Prostate gland (tissue), 2 donors: ENCODE data around the gene SBF2. TPM values are rescaled to one million over a fixed set of nuclear protein-coding genes. Genes with fewer than 3 reads are reported as not detected.

ENCODE experiments used
- DNase-seq: peaks from one replicate; pipeline ENCODE4 v3.0.0-alpha.2; 2019; ENCODE audit warnings: low spot score
- H3K27ac ChIP-seq, 2 donors: fragments of 200-600 bp; sonication (generic); 2 replicates each; pipeline ENCODE4 v1.5.1; 2017 to 2019
- H3K27me3 ChIP-seq: fragments of 200-600 bp; sonication (generic); replicated peaks from 2 replicates; pipeline ENCODE4 v1.5.1; 2019; ENCODE audit not compliant: insufficient read depth
- H3K36me3 ChIP-seq, 2 donors: fragments of 200-600 bp; sonication (generic); 1 replicate in 1 of 2; 2 replicates in 1 of 2; pipeline versions ENCODE4 v1.5.1 to v1.8.1; 2017 to 2019
- H3K4me1 ChIP-seq: fragments of 200-600 bp; sonication (generic); replicated peaks from 2 replicates; pipeline ENCODE4 v1.5.1; 2019
- H3K4me3 ChIP-seq, 2 donors: fragments of 200-600 bp; sonication (generic); 2 replicates each; pipeline ENCODE4 v1.5.1; 2017 to 2019
- H3K9me3 ChIP-seq: fragments of 200-600 bp; sonication (generic); 2 replicates; pipeline ENCODE4 v1.5.1; 2017
- POLR2A ChIP-seq: fragments of 450-650 bp; IDR thresholded peaks from one replicate; pipeline ENCODE4 v1.6.1; 2016; ENCODE audit warnings: antibody characterized with exemption, mild to moderate bottlenecking
- POLR2AphosphoS5 ChIP-seq: sonication (generic); formaldehyde crosslinking; IDR thresholded peaks from one replicate; pipeline ENCODE4 v1.6.1; 2017; ENCODE audit warnings: antibody characterized with exemption
- WGBS: methylation state at CpG from one replicate; pipeline ENCODE4 v1.1.5; 2018; 5-methylcytosine and 5-hydroxymethylcytosine counted together
- intact Hi-C: fragments of 100-400 bp; cut with DNase I; formaldehyde crosslinking; loops from one replicate; pipeline ENCODE4 v1.14.2; 2022
- total RNA-seq, 2 donors: library from RNA; depleted of rRNA; stranded (reverse); fragments of >200 nt; gene quantifications; one replicate each; pipeline ENCODE4 v1.1.0, GENCODE V29; 2016
- TF ChIP-seq, protein P1 (sequence below), 4 experiments: fragments of 200-600 bp in 2 of 4; fragments of 450-650 bp in 2 of 4; sonication (generic) in 2 of 4; IDR thresholded peaks; 1 replicate in 3 of 4; 2 replicates in 1 of 4; pipeline ENCODE4 v1.5.1; 2016 to 2019; ENCODE audit warnings: antibody characterized with exemption in 4 of 4, mild to moderate bottlenecking in 2 of 4, moderate library complexity in 2 of 4

The SBF2 gene
- total RNA-seq, 2 donors from 2014 or later = 35.9 to 56.7 TPM

DNA sequence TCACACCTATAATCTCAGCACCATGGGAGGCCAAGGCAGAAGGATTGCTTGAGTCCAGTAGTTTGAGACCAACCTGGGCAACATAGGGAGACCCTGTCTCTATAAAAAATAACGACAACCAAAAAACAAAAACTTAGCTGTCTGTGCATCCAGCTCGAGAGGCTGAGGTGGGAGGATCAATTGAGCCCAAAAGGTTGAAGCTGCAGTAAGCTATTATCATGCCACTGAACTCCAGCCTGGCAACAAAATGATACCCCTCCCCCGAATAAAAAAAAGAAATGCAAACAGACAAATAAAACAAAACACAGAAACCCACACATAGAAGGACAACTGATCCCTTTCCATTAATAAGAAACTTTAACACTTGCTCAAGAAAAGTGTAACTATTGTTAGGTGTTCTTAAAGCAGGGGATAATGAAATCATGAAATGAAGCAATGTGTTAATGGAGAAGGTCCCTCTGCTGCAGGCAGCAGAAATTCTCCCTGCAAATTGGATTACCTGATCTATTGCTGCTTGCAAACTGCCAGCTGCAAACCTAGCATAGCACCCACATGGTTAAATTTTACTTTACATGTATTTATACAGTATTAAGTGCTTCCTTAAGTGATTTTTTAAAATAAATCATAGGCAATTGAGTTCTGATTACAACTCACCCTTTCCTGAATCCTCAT, 226.3 kb downstream of the SBF2 start:
- Histone ChIP-seq H3K27me3 (no peaks in the 10 kb centered on the region), H3K4me1 (no peaks in the 10 kb centered on the region), H3K9me3 (no peaks in the 10 kb centered on the region), H3K36me3 (no peaks in the 10 kb centered on the region), H3K4me3 (no peak overlapping the region), H3K27ac (no peak overlapping the region)
- intact Hi-C loops = no loop called here
- no peak for DNase-seq
- TF ChIP-seq POLR2AphosphoS5 (no peak), POLR2A (no peak)
- TF ChIP-seq, protein P1, sequence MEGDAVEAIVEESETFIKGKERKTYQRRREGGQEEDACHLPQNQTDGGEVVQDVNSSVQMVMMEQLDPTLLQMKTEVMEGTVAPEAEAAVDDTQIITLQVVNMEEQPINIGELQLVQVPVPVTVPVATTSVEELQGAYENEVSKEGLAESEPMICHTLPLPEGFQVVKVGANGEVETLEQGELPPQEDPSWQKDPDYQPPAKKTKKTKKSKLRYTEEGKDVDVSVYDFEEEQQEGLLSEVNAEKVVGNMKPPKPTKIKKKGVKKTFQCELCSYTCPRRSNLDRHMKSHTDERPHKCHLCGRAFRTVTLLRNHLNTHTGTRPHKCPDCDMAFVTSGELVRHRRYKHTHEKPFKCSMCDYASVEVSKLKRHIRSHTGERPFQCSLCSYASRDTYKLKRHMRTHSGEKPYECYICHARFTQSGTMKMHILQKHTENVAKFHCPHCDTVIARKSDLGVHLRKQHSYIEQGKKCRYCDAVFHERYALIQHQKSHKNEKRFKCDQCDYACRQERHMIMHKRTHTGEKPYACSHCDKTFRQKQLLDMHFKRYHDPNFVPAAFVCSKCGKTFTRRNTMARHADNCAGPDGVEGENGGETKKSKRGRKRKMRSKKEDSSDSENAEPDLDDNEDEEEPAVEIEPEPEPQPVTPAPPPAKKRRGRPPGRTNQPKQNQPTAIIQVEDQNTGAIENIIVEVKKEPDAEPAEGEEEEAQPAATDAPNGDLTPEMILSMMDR (IDR thresholded peaks at IDR 0.05) = no peak
- 84% methylated on average over 3 of the region's 3 CpGs for WGBS

DNA sequence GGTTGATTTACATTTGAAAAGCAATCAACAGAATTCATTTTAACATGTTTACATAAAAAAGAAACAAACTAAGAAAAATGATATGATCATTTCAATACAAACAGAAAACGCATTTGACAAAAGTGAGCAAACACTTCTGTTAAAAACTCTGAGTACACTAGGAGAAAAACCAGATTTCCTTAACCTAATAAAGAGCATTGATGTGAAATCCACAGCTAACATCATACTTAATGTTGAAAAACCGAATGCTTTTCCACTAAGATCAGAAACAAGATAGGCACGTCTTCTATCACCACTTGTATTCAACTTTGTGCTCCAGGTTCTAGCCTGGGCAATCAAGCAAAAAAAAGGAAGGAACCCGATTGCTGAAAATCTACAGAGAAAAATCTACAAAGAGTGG, 227.6 kb downstream of the SBF2 start:
- DNase-seq = no peak
- no peaks in the 10 kb centered on the region for H3K27me3 ChIP-seq
- intact Hi-C loops = no loop called here
- no peaks in the 10 kb centered on the region for H3K9me3 ChIP-seq
- no peaks in the 10 kb centered on the region for H3K4me1 ChIP-seq
- WGBS = 32% methylated on average over 4 of the region's 4 CpGs
- TF ChIP-seq, protein P1 (IDR thresholded peaks at IDR 0.05) = no peak
- TF ChIP-seq POLR2AphosphoS5 = no peak
- TF ChIP-seq POLR2A = no peak
- H3K27ac ChIP-seq = no peak overlapping the region
- H3K36me3 ChIP-seq = no peaks in the 10 kb centered on the region
- no peak overlapping the region for H3K4me3 ChIP-seq

DNA sequence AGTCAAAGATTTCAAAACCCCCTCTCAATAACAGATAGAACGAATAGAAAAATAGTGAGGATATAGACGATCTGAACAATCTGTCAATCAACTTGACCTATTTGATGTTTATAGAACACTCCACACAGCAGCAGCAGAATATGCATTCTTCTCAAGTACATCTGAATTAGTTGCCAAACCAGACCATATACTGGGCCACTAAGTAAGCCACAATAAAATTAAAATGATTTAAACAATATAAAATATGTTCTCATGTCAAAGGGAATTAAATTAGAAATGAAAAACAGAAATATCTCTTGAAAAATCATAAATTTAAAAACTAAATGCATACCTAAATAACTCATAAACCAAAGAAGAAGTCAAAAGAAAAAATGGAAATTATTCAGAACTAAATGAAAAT, 229.2 kb downstream of the SBF2 start:
- TF ChIP-seq, protein P1 (IDR thresholded peaks at IDR 0.05) = no peak
- TF ChIP-seq POLR2A (no peak), POLR2AphosphoS5 (no peak)
- intact Hi-C loops = no loop called here

DNA sequence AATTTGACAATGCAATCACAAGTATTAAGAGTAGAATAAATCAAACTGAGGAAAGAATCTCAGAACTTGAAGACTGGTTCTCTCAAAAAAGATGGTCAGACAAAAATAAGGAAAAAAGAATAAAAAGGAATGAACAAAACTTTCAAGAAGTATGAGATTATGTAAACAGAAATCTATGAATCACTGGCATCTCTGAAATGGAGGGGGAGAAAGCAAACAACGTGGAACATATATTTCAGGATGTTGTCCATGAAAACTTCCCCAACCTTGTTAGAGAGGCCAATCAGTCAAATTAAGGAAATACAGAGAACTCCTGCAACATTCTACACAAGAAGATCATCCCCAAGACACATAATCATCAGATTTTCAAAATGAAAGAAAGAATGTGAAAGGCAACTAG, 235.7 kb downstream of the SBF2 start:
- no peaks in the 10 kb centered on the region for H3K27me3 ChIP-seq
- no peak for DNase-seq
- 83% methylated on average over 1 of the region's 1 CpG for WGBS
- H3K4me1 ChIP-seq = no peaks in the 10 kb centered on the region
- TF ChIP-seq POLR2A (no peak), POLR2AphosphoS5 (no peak)
- TF ChIP-seq, protein P1 (IDR thresholded peaks at IDR 0.05) = no peak
- intact Hi-C loops = no loop called here
- no peaks in the 10 kb centered on the region for H3K36me3 ChIP-seq
- H3K27ac ChIP-seq = no peak overlapping the region
- no peak overlapping the region for H3K4me3 ChIP-seq
- H3K9me3 ChIP-seq = no peaks in the 10 kb centered on the region

More for the DNA sequence above, 229.2 kb downstream of the SBF2 start:
- no peak overlapping the region for H3K27ac ChIP-seq
- H3K36me3 ChIP-seq = no peaks in the 10 kb centered on the region
- WGBS = 81% methylated on average over 2 of the region's 2 CpGs
- no peaks in the 10 kb centered on the region for H3K27me3 ChIP-seq
- no peak for DNase-seq
- H3K9me3 ChIP-seq = no peaks in the 10 kb centered on the region
- H3K4me3 ChIP-seq = no peak overlapping the region
- H3K4me1 ChIP-seq = no peaks in the 10 kb centered on the region

DNA sequence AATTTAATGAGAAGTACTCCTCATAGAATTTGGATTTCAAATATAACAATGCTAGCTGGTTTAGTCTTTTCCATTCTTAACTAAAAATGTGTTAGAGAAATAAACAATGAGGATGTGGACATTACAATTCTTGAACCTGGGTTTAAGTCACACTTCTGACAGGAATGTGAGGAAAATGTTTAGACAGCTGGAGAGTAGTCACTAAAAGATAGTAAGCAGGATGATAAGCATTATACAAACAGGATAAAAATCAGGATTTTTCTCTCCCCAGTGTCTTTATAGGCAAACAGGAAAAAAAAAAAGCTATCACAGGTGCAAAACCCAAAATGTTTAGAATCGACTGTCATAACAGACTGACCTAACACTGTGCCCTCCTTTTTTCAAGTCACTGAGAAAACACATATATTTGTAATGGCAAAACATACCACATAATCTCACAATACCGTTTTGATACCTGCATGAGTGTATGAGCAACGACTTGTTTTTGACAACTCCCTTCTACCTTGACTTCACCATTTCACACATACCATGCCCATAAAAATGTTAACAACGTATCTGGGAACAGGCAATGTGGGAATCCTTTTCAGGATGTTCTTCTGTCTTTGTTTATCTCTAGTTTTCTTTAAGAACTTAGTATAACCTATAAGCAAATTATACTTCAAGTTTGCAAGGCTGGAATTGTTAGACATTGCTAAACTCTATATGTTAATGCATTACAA, 242.0 kb downstream of the SBF2 start:
- TF ChIP-seq POLR2AphosphoS5 (no peak), POLR2A (no peak)
- TF ChIP-seq, protein P1 (IDR thresholded peaks at IDR 0.05) = no peak
- no peaks in the 10 kb centered on the region for H3K9me3 ChIP-seq
- no peaks in the 10 kb centered on the region for H3K27me3 ChIP-seq
- no peak for DNase-seq
- no peak overlapping the region for H3K4me3 ChIP-seq
- 33% methylated on average over 4 of the region's 4 CpGs for WGBS
- no peak overlapping the region for H3K27ac ChIP-seq
- H3K36me3 ChIP-seq = no peaks in the 10 kb centered on the region
- intact Hi-C loops = no loop called here
- H3K4me1 ChIP-seq = no peaks in the 10 kb centered on the region
